Endothelial cell (in vitro differentiated cells): Measurements from ENCODE around the gene APBB2. TPM values are rescaled to one million over a fixed set of nuclear protein-coding genes. Genes with fewer than 3 reads are reported as not detected.

Experiments
- DNase-seq: peaks from one replicate; pipeline ENCODE4 v3.0.0; 2021; ENCODE audit warnings: low spot score
- H3K27ac Mint-ChIP-seq: one replicate; pipeline ENCODE4 v1.8.0; 2021; ENCODE audit warnings: mixed read lengths, inconsistent platforms; ENCODE audit not compliant: unreplicated experiment
- H3K27me3 Mint-ChIP-seq: one replicate; pipeline ENCODE4 v1.8.0; 2021; ENCODE audit warnings: mild to moderate bottlenecking, moderate library complexity, mixed read lengths, inconsistent platforms; ENCODE audit not compliant: unreplicated experiment
- H3K36me3 Mint-ChIP-seq: one replicate; pipeline ENCODE4 v1.8.0; 2021; ENCODE audit warnings: mild to moderate bottlenecking, low read depth, mixed read lengths, inconsistent platforms; ENCODE audit not compliant: unreplicated experiment
- H3K4me1 Mint-ChIP-seq: one replicate; pipeline ENCODE4 v1.8.0; 2021; ENCODE audit warnings: mild to moderate bottlenecking, mixed read lengths, inconsistent platforms; ENCODE audit not compliant: unreplicated experiment
- H3K4me3 Mint-ChIP-seq: one replicate; pipeline ENCODE4 v1.8.0; 2021; ENCODE audit warnings: mild to moderate bottlenecking, mixed read lengths, inconsistent platforms; ENCODE audit not compliant: unreplicated experiment
- H3K9me3 Mint-ChIP-seq: one replicate; pipeline ENCODE4 v1.8.0; 2021; ENCODE audit warnings: mixed read lengths, inconsistent platforms; ENCODE audit not compliant: unreplicated experiment
- CTCF ChIP-seq: fragments of 200-600 bp; sonication (generic); IDR thresholded peaks from one replicate; pipeline ENCODE4 v1.5.0; 2021; ENCODE audit warnings: antibody characterized with exemption; ENCODE audit not compliant: unreplicated experiment
- total RNA-seq: library from RNA; stranded (reverse); fragmentation: NEBNext Ultra II Directional; extraction: Animal tissue kit (Norgen Biotek cat#: 25700); gene quantifications from one replicate; pipeline ENCODE4 v1.2.1, GENCODE V29; 2021; ENCODE audit not compliant: unreplicated experiment

Gene APBB2
- total RNA-seq, 1 donor from 2014 or later: 103 TPM

GRCh38 chr4:40837094-40837870, 377.1 kb downstream of the APBB2 start:
- H3K27ac Mint-ChIP-seq: no peak overlapping the region
- H3K4me1 Mint-ChIP-seq: peaks cover 5% of the 10 kb centered on the region
- no peak for DNase-seq
- H3K36me3 Mint-ChIP-seq: peaks cover 40% of the 10 kb centered on the region
- H3K9me3 Mint-ChIP-seq: no peaks in the 10 kb centered on the region
- H3K27me3 Mint-ChIP-seq: peaks cover 3% of the 10 kb centered on the region
- H3K4me3 Mint-ChIP-seq: no peak overlapping the region
- TF ChIP-seq CTCF: no peak

- DNase-seq: no peak
- Mint-ChIP-seq H3K36me3 (peaks cover 49% of the 10 kb centered on the region), H3K27ac (no peak overlapping the region), H3K4me3 (peak overlapping the region; percentile 27), H3K4me1 (no peaks in the 10 kb centered on the region), H3K9me3 (no peaks in the 10 kb centered on the region), H3K27me3 (peaks cover 1% of the 10 kb centered on the region)
- no peak for TF ChIP-seq CTCF
Measured at GRCh38 chr4:40833212-40833611, 381.1 kb downstream of the APBB2 start.

GRCh38 chr4:40832175-40832574, 382.2 kb downstream of the APBB2 start:
- Mint-ChIP-seq H3K27ac (no peak overlapping the region), H3K27me3 (peaks cover 7% of the 10 kb centered on the region), H3K36me3 (peaks cover 50% of the 10 kb centered on the region), H3K4me3 (no peak overlapping the region), H3K4me1 (no peaks in the 10 kb centered on the region), H3K9me3 (no peaks in the 10 kb centered on the region)
- no peak for TF ChIP-seq CTCF
- DNase-seq: no peak

- Mint-ChIP-seq H3K27ac (no peak overlapping the region), H3K4me3 (no peak overlapping the region), H3K36me3 (peaks cover 51% of the 10 kb centered on the region), H3K27me3 (peaks cover 9% of the 10 kb centered on the region), H3K4me1 (no peaks in the 10 kb centered on the region), H3K9me3 (no peaks in the 10 kb centered on the region)
- DNase-seq: no peak
- no peak for TF ChIP-seq CTCF
Measured at GRCh38 chr4:40831146-40831907, 383.0 kb downstream of the APBB2 start.

GRCh38 chr4:40829586-40829985, 384.8 kb downstream of the APBB2 start:
- H3K27me3 Mint-ChIP-seq: peaks cover 14% of the 10 kb centered on the region
- H3K36me3 Mint-ChIP-seq: peaks cover 57% of the 10 kb centered on the region
- no peak overlapping the region for H3K4me3 Mint-ChIP-seq
- no peak for TF ChIP-seq CTCF
- H3K4me1 Mint-ChIP-seq: no peaks in the 10 kb centered on the region
- DNase-seq: no peak
- H3K9me3 Mint-ChIP-seq: no peaks in the 10 kb centered on the region
- H3K27ac Mint-ChIP-seq: no peak overlapping the region
